Thymus (tissue), 11 donors: Measurements from ENCODE around the gene GSK3B. TPM values are rescaled to one million over a fixed set of nuclear protein-coding genes. Genes with fewer than 3 reads are reported as not detected.
"Not testable (repeated sequence)": the region's sequence is repeated elsewhere in the genome, so short reads cannot be mapped to it uniquely, and the experiment has no call there.

Experiments
- DNase-seq, 9 donors: peaks; one replicate each; pipeline ENCODE4 v3.0.0-alpha.2; 2013; ENCODE audit warnings: low spot score in 9 of 9, low read depth in 6 of 9, missing footprints in 1 of 9
- H3K27ac ChIP-seq, 2 donors: one replicate each; pipeline ENCODE4 v1.5.1; 2013; ENCODE audit warnings: control low read depth in 1 of 2, low read depth in 1 of 2, low read length in 1 of 2, mild to moderate bottlenecking in 1 of 2, moderate library complexity in 1 of 2
- H3K27me3 ChIP-seq, 2 donors: one replicate each; pipeline ENCODE4 v1.5.1; 2013; ENCODE audit warnings: low read length in 1 of 2; ENCODE audit not compliant: control insufficient read depth in 2 of 2, insufficient read depth in 1 of 2
- H3K36me3 ChIP-seq, 2 donors: one replicate each; pipeline ENCODE4 v1.5.1; 2013; ENCODE audit warnings: low read length in 1 of 2, mild to moderate bottlenecking in 1 of 2, moderate library complexity in 1 of 2; ENCODE audit not compliant: control insufficient read depth in 2 of 2, insufficient read depth in 2 of 2
- H3K4me1 ChIP-seq, 2 donors: one replicate each; pipeline ENCODE4 v1.5.1; 2013; ENCODE audit warnings: low read length in 2 of 2; ENCODE audit not compliant: control insufficient read depth in 2 of 2, insufficient read depth in 2 of 2
- H3K4me3 ChIP-seq, 2 donors: one replicate each; pipeline ENCODE4 v1.5.1; 2013; ENCODE audit warnings: low read length in 2 of 2, control low read depth in 1 of 2, mild to moderate bottlenecking in 1 of 2
- H3K9me3 ChIP-seq, 2 donors: one replicate each; pipeline ENCODE4 v1.5.1; 2013; ENCODE audit warnings: low read length in 1 of 2, mild to moderate bottlenecking in 1 of 2; ENCODE audit not compliant: control insufficient read depth in 2 of 2, insufficient read depth in 1 of 2
- whole genome bisulfite sequencing: extraction: QIAGEN DNeasy Blood & Tissue Kit; methylation state at CpG from one replicate; pipeline ENCODE4 v1.1.7; 2013; 5-methylcytosine and 5-hydroxymethylcytosine counted together
- polyA plus RNA-seq: library from polyadenylated mRNA; stranded (reverse); fragments of 200-250 nt; gene quantifications from one replicate; pipeline ENCODE4 v1.2.3, GENCODE V29; 2013
- total RNA-seq: library from RNA; stranded (reverse); fragments of 120-200 nt; gene quantifications from one replicate; pipeline ENCODE4 v1.2.4, GENCODE V29; 2013
- donor health status: healthy.

GSK3B gene
- total and polyA plus RNA-seq, 2 donors, result 10.9 to 34.0 TPM

GRCh38 chr3:120021523-120021922 is 72.7 kb downstream of the GSK3B start:
- H3K27ac ChIP-seq, result no peak overlapping the region
- no peaks in the 10 kb centered on the region for H3K27me3 ChIP-seq
- H3K4me3 ChIP-seq, result no peak overlapping the region
- DNase-seq, result no peak
- no peaks in the 10 kb centered on the region for H3K9me3 ChIP-seq
- H3K4me1 ChIP-seq, result peaks cover 0 to 5% of the 10 kb centered on the region in 2 donors
- H3K36me3 ChIP-seq, result no peaks in the 10 kb centered on the region

GRCh38 chr3:120018299-120018698 is 75.9 kb downstream of the GSK3B start:
- no peaks in the 10 kb centered on the region for H3K9me3 ChIP-seq
- no peak overlapping the region for H3K4me3 ChIP-seq
- H3K27me3 ChIP-seq, result no peaks in the 10 kb centered on the region
- H3K4me1 ChIP-seq, result peaks cover 0 to 2% of the 10 kb centered on the region in 2 donors
- H3K36me3 ChIP-seq, result no peaks in the 10 kb centered on the region
- no peak overlapping the region for H3K27ac ChIP-seq
- 98% methylated on average over 3 of the region's 3 CpGs for WGBS
- no peak for DNase-seq

GRCh38 chr3:120017692-120018091 is 76.6 kb downstream of the GSK3B start:
- no peak overlapping the region for H3K4me3 ChIP-seq
- H3K4me1 ChIP-seq, result peaks cover 0 to 2% of the 10 kb centered on the region in 2 donors
- H3K9me3 ChIP-seq, result no peaks in the 10 kb centered on the region
- DNase-seq, result no peak
- H3K27me3 ChIP-seq, result no peaks in the 10 kb centered on the region
- no peak overlapping the region for H3K27ac ChIP-seq
- H3K36me3 ChIP-seq, result no peaks in the 10 kb centered on the region
- WGBS, result 93% methylated on average over 3 of the region's 3 CpGs

GRCh38 chr3:120013481-120013880 is 80.8 kb downstream of the GSK3B start:
- H3K27me3 ChIP-seq, result no peaks in the 10 kb centered on the region
- DNase-seq, result no peak
- 66% methylated on average over 3 of the region's 3 CpGs for WGBS
- H3K36me3 ChIP-seq, result no peaks in the 10 kb centered on the region
- H3K27ac ChIP-seq, result no peak overlapping the region
- H3K9me3 ChIP-seq, result no peaks in the 10 kb centered on the region
- H3K4me3 ChIP-seq, result no peak overlapping the region
- H3K4me1 ChIP-seq, result no peaks in the 10 kb centered on the region

GRCh38 chr3:120005741-120006140 is 88.5 kb downstream of the GSK3B start:
- WGBS, result over 99% methylated on average over 3 of the region's 3 CpGs
- peaks cover 7 to 12% of the 10 kb centered on the region in 2 donors for H3K4me1 ChIP-seq
- H3K36me3 ChIP-seq, H3K9me3 ChIP-seq, H3K27ac ChIP-seq, H3K4me3 ChIP-seq, H3K27me3 ChIP-seq, DNase-seq: not testable (repeated sequence)

GRCh38 chr3:120004008-120004498 is 90.2 kb downstream of the GSK3B start:
- peaks cover 5 to 22% of the 10 kb centered on the region in 2 donors for H3K36me3 ChIP-seq
- peaks cover 7 to 12% of the 10 kb centered on the region in 2 donors for H3K4me1 ChIP-seq
- 76% methylated on average over 11 of the region's 11 CpGs for WGBS
- H3K27me3 ChIP-seq, H3K9me3 ChIP-seq, H3K4me3 ChIP-seq: not testable (repeated sequence)
- H3K27ac ChIP-seq, result peak overlapping the region in 1 of 2 donors; percentile 62
- DNase-seq, result peak; percentile 50 to 84 (median 61)

GRCh38 chr3:119998166-119998565 is 96.1 kb downstream of the GSK3B start:
- no peaks in the 10 kb centered on the region for H3K4me1 ChIP-seq
- DNase-seq, result no peak
- no peak overlapping the region for H3K4me3 ChIP-seq
- no peaks in the 10 kb centered on the region for H3K27me3 ChIP-seq
- no peaks in the 10 kb centered on the region for H3K9me3 ChIP-seq
- 97% methylated on average over 1 of the region's 1 CpG for WGBS
- H3K36me3 ChIP-seq, result peaks cover 3 to 22% of the 10 kb centered on the region in 2 donors
- H3K27ac ChIP-seq, result no peak overlapping the region

- H3K27me3 ChIP-seq, result no peaks in the 10 kb centered on the region
- no peak overlapping the region for H3K27ac ChIP-seq
- no peaks in the 10 kb centered on the region for H3K4me1 ChIP-seq
- H3K9me3 ChIP-seq, result peaks cover 0 to 2% of the 10 kb centered on the region in 2 donors
- H3K4me3 ChIP-seq, result no peak overlapping the region
- DNase-seq, result no peak
- H3K36me3 ChIP-seq, result no peaks in the 10 kb centered on the region
These were observed 103.4 kb downstream of the GSK3B start for GRCh38 chr3:119990888-119991287.

- no peak overlapping the region for H3K4me3 ChIP-seq
- DNase-seq, result no peak
- no peaks in the 10 kb centered on the region for H3K36me3 ChIP-seq
- peaks cover 0 to 2% of the 10 kb centered on the region in 2 donors for H3K9me3 ChIP-seq
- H3K27ac ChIP-seq, result no peak overlapping the region
- no peaks in the 10 kb centered on the region for H3K4me1 ChIP-seq
- no peaks in the 10 kb centered on the region for H3K27me3 ChIP-seq
- 93% methylated on average over 8 of the region's 8 CpGs for WGBS
These were observed 104.1 kb downstream of the GSK3B start for GRCh38 chr3:119989981-119990655.
